H1 (cell line): Measurements from ENCODE around the gene ADCY5. TPM values are rescaled to one million over a fixed set of nuclear protein-coding genes. Genes with fewer than 3 reads are reported as not detected.

ENCODE experiments used
- ATF3 ChIP-seq: IDR thresholded peaks from 2 replicates; pipeline ENCODE4 v1.6.1; 2011; ENCODE audit warnings: low read depth, mild to moderate bottlenecking, low read length; ENCODE audit not compliant: insufficient read depth
- KDM1A ChIP-seq: fragments of 200-600, 300-600 bp; sonication (generic); IDR thresholded peaks from 2 replicates; pipeline ENCODE4 v1.7.1; 2016; ENCODE audit warnings: mild to moderate bottlenecking, low read length, borderline replicate concordance
- KDM5A ChIP-seq: fragments of 200-600 bp; IDR thresholded peaks from 2 replicates; pipeline ENCODE4 v1.7.1; 2012; ENCODE audit warnings: mild to moderate bottlenecking, low read length, inconsistent platforms, mixed read lengths
- NRF1 ChIP-seq: IDR thresholded peaks from 2 replicates; pipeline ENCODE4 v1.6.1; 2011; ENCODE audit warnings: mild to moderate bottlenecking, low read depth, low read length, improper control_type of control experiment
- POLR2AphosphoS5 ChIP-seq: IDR thresholded peaks from 2 replicates; pipeline ENCODE4 v1.6.1; 2011; ENCODE audit warnings: low read depth, low read length
- RXRA ChIP-seq: IDR thresholded peaks from 2 replicates; pipeline ENCODE4 v1.6.1; 2011; ENCODE audit warnings: low read depth, mild to moderate bottlenecking, low read length, moderate library complexity; ENCODE audit not compliant: insufficient read depth
- SP4 ChIP-seq: IDR thresholded peaks from 2 replicates; pipeline ENCODE4 v1.6.1; 2012; ENCODE audit warnings: low read length, inconsistent platforms
- polyA plus RNA-seq, 7 experiments: library from polyadenylated mRNA; depleted of rRNA in 3 of 7; stranded (reverse) in 5 of 7; unstranded in 2 of 7; fragments of >200 nt in 5 of 7; fragments of 200-250 nt in 2 of 7; gene quantifications; 1 replicate in 5 of 7; 2 replicates in 1 of 7; 4 replicates in 1 of 7; pipeline versions ENCODE4 v1.2.1 to v1.2.3, GENCODE V29; 2011 to 2013; ENCODE audit warnings: missing spikeins in 2 of 7, mixed read lengths in 2 of 7
- total RNA-seq: library from RNA; stranded (reverse); fragmentation: NEBNext Ultra II Directional; extraction: Animal tissue kit (Norgen Biotek cat#: 25700); gene quantifications from 2 replicates; pipeline ENCODE4 v1.2.1, GENCODE V29; 2021

The ADCY5 gene
- total and polyA plus RNA-seq, 2 of the 8 experiments (the other 6 are each of a cell fraction or from before 2014, with no cell fraction given) = 18.9 to 40.8 TPM

- TF ChIP-seq SP4 = no peak
- no peak for TF ChIP-seq ATF3
- TF ChIP-seq NRF1 = no peak
- TF ChIP-seq POLR2AphosphoS5 = no peak
- TF ChIP-seq RXRA = no peak
- TF ChIP-seq KDM1A = no peak
- TF ChIP-seq KDM5A = no peak
- TF ChIP-seq, all 59 proteins: peak for 0
Observed at GRCh38 chr3:123405021-123405420, 43.9 kb downstream of the ADCY5 start (continued).
